ENCODE results near the gene VASP.
"Not testable (repeated sequence)": the region's sequence is repeated elsewhere in the genome, so short reads cannot be mapped to it uniquely, and the experiment has no call there.

VASP gene

GRCh38 chr19:45497791-45498190 is 9.5 kb upstream of the VASP start:
- no peak for DNase-seq (ENCODE audit: low spot score)

GRCh38 chr19:45498411-45499195 is 8.7 kb upstream of the VASP start, which contains the start of gene PPM1N:
Gene PPM1N (plus strand): TSS chr19:45498443. CDS start chr19:45498473, 30 bp downstream.
- no peak for DNase-seq (ENCODE audit: low spot score)

DNA sequence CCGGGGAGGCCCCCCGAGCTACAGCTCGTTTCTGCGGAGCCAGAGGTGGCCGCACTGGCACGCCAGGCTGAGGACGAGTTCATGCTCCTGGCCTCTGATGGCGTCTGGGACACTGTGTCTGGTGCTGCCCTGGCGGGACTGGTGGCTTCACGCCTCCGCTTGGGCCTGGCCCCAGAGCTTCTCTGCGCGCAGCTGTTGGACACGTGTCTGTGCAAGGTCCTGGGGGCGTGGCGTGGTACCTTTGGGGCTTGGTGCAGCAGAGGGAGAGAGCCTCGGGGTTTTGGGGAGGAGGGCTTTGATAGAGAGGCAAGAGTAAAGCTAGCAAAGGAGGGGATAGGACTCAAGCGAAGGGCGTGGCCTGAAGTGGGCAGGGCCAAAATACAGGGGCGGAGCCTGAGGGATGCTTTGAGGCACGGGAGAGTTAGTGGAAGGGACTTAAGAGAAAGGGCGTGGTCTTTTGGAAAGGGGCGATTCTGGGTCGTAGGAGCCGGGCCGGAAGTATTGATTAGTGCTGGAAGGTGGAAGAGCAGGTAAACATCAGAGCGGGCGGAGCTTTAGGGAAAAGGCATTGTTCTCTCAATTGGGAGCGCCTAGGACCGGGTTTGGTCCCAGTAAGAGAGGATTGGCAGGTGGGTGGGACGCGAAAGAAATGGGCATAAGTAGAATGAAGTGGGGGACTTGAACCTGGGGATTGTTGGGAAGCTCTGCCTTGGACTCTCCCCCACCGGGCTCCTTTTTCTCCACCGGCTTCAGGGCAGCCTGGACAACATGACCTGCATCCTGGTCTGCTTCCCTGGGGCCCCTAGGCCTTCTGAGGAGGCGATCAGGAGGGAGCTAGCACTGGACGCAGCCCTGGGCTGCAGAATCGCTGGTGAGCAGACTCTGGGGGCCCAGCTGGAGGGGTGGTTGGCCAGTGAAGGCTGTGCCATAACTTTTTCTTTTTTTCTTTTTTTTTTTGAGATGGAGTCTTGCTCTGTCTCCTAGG is 7.8 kb upstream of the VASP start:
- DNase-seq (ENCODE audit: low spot score), result no peak

DNA sequence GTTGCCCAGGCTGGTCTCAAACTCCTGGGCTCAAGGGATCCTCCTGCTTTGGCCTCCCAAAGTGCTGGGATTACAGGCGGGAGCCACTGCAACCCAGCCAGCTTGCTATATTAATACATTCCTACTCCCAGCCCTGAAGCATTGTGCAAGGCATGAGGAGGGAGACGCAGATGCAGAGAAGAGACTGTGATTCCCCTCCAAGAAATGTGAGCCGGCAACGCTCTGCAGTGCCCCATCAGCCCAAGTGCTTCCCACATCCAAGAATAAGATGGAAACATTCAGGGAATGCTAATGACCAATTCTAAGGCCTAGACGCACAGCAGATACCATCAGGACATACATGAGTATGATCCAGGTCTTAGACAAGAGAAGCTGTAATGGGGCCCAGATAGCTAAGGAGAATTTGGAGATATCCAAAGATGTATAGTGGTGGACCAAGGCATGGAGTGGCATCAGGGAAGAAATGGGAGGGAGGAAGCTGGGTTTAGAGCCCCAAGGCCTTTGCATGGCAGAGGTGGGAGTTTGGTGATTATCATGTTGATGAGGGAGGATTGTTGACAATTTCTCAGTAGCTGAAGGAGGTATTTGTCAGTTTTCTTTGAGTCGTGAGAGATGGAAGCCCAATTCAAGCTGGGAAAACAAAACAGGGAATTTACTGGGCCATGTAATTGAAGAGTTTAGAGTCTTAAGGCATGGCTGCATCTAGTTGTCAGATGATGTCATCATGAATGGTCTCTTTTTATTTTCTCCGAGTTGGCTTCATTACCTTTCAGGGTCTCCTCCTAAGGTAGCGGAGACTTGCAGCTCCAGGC is 6.2 kb upstream of the VASP start:
- DNase-seq (ENCODE audit: low spot score), result no peak

DNA sequence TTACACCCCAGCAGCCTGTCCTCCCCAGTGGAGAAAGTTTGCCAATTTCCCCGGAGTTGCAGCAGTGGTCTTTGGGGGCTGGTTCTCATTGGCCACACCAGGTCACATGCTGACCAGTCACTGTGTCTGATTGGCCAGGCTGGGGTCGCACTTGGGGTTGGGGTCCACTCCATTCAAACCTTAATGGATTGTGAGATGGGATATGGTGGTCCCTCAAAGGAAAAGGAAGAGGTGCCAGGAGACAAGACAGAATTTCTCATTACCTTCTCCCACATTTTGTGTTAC is 5.6 kb upstream of the VASP start:
- DNase-seq (ENCODE audit: low spot score), result no peak

- no peak for DNase-seq (ENCODE audit: low spot score)
Observed at GRCh38 chr19:45502111-45502510, 5.2 kb upstream of the VASP start.

- DNase-seq (ENCODE audit: low spot score), result no peak
Observed at GRCh38 chr19:45503909-45504308, 3.4 kb upstream of the VASP start.

GRCh38 chr19:45505151-45505995 is 1.9 kb upstream of the VASP start:
- DNase-seq (ENCODE audit: low spot score), result no peak

DNA sequence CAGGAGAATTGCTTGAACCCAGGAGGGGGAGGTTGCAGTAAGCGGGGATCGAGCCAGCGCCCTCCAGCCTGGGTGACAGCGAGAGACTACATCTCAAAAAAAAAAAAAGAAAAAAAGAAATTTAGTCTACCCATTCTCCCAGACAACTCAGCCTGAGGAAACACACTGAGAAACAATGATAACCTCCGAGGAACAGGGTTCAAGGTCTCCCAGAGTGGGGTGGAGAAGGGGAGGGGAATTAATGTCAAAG is 1.4 kb upstream of the VASP start:
- no peak for DNase-seq (ENCODE audit: low spot score)

DNA sequence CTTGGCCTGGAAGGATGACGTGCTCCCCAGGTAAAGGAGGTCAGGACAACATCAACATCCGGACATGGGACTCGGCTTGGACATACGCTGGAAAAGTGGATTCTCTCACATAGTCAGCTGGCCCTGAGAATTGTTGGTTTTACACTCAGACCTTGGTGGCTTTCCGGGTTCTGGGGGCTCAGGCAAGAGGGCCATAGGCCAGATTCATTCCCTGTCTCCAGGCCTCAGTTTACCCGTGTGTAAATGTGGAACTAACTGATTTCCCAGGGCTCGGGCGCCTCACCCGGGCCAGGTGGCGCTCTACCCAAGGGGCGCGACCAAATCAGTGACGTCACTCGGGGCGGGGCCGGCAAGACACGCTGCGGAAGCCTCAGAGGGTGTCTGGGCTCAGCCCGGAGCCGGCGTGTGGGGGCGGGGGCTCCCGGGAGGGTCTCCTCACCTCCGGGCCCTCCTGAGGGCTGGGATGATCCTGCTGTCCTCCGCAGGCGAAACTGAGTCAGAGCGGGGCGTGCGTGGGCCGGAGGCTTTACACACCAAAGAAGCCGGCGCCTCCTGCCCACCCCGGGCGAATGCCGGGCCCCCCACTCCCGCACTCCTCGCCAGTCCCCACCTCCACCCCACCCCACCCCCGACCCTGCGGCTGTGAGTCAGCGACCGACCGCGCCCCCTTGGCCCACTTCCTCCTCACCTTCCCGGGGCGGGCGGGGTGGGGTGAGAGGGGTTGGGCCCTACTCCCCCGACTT is 862 bp upstream of the VASP start:
- peak; percentile 83 for DNase-seq (ENCODE audit: low spot score)

GRCh38 chr19:45507872-45508416 is 665 bp downstream of the VASP start:
- no peak for DNase-seq (ENCODE audit: low spot score)

DNA sequence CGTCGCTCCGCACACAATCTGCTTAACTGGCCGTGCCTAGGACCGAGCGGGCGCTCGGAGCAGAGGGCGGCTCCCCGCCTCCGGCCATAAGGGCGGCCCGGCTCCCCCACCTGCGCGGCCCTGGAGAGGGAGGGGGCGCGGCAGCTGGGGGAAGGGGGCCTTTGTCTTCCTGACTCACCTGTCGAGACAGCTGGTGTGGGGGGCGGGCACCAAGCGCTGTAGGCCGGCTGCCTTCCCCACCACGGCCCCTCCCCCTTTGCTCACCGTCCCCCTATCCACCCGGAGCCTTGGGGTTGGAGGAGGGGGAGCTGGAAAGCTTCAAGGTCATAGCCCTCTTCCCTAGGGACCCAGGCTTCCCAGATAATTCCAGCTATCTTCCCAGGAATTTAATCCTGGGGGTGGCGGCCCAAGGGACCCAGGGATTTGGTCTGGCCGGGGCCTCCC is 1.2 kb downstream of the VASP start:
- DNase-seq (ENCODE audit: low spot score), result no peak

DNA sequence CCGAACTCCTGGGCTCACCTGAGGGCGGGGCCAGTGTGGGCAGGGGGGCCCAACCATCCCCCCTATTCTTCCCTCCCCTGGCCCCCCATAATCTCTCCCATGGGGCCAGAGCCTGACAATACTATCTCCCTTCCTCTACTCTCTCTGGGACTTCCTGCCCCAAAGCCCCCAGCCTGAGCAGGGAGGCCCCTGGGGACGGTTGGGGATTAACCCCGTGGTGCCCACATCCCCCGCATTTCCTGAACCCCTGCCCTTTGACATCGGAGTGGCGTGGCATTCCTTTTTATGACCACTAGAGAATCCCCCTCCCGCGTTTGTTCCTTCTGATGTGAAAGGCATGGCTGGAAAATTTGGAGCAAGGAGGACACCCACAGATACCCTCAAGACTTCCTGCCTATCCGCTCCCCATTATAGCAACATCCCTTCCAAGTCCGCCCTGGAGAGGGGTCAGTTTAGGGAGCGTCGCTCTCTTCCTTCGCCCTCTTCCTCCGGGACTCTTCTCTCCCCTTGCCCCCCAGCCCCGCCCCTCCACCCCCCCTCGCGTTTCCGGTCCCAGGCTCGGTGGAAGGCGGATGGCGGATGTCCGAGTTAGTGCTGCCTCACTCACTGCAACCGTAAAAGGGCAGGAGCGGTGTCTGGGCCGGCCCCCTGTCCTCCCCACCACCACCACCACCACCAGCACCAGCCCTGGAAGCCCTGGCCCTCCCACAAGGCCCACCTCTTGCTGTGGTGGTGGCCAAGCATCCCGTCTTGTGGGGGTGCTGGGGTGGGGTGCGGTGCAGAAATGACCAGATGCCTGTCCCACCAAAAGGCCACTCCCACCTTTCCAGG is 1.8 kb downstream of the VASP start:
- peak; percentile 66 for DNase-seq (ENCODE audit: low spot score)

DNA sequence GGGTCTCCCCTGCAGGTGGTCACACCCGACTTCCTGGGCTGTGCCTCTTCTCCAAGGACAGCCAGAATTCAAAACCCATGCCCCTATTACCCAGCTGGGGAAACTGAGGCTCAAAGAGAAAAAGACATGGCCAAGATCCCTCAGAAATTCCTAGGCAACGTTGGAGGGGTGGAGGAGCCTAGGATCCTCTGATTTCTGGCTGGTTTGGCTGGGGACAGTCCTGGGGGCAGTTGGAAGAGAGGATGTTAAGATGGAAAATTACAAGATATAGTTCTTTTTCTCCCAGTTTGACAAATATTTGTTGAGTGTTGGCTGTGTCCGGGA is 2.4 kb downstream of the VASP start:
- no peak for DNase-seq (ENCODE audit: low spot score)

- DNase-seq (ENCODE audit: low spot score), result not testable (repeated sequence)
Observed at GRCh38 chr19:45510352-45510751, 3.1 kb downstream of the VASP start.

DNA sequence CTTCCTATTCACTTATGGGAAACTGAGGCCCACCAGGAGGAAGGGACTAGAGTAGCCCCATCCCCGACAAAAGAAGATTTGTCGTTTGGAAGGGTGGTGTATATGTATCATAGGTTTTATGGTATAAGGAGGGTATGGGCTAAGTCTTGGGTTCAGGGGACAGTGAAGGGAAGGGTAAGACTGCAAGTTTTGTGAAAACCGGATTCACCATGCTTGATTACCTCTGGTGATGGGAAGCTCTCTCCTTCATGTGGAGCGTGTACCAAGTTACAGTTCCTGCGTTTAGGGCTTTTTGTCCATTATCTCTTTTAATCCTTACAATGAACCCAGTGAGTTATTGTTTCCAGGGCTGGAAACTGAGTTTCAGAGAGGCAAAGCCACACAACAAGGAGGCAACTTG is 3.8 kb downstream of the VASP start:
- no peak for DNase-seq (ENCODE audit: low spot score)

- DNase-seq (ENCODE audit: low spot score), result no peak
Observed at GRCh38 chr19:45512881-45513483, 5.7 kb downstream of the VASP start.

DNA sequence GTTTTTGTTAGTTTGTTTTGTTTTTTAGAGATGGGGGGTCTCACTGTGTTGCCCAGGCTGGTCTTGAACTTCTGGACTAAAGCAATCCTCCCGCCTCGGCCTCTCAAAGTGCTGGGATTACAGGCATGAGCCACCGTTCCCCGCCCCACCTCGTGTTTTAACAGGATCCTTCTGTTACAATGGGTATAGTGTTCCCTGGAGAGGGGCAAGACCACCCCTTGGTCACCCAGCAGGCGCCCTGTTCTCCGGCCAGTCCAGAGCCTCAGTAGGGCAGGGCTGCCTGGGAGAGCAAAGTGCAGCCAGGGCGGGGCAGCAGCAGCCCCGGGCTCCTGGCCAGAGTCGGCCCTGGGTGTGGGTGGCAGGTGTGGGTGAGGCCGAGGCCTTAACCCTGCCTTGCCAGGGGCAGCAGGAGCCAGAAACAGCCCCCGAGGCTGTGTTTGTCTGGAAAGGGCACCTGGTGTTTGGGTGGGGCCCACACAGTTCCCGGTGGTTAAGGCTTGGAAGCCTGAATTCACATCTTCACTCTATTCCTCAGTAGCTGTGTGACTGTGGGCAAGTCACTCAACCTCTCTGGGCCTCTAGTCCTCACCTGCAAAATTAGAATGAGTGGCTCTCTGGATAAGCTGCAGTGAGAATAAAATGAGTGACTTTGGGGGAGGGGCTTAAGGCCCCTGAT is 7.2 kb downstream of the VASP start:
- DNase-seq (ENCODE audit: low spot score), result no peak

- no peak for DNase-seq (ENCODE audit: low spot score)
Observed at GRCh38 chr19:45515081-45515624, 7.9 kb downstream of the VASP start.
